Fibroblast of gingiva (primary cell): ENCODE results near the gene GJD4.

ENCODE experiments used
- DNase-seq: peaks from one replicate; pipeline ENCODE4 v3.0.0-alpha.2; 2011; ENCODE audit warnings: low read depth

GJD4 gene

GRCh38 chr10:35657621-35658020 lies 52.5 kb downstream of the GJD4 start:
- no peak for DNase-seq
